D721Med (cell line): ENCODE measurements around the gene CLMN.

Experiments used
- DNase-seq: peaks from one replicate; pipeline ENCODE4 v3.0.0; 2011; ENCODE audit warnings: low spot score; ENCODE audit not compliant: insufficient read length
- FAIRE-seq: peaks from 2 replicates; lab custom pipeline; 2011; peaks lifted over from hg19 to GRCh38; lab: Jason Lieb, UNC
- TF ChIP-seq, protein P1 (sequence below): IDR thresholded peaks from 2 replicates; pipeline ENCODE4 v1.5.1; 2012; ENCODE audit warnings: mild to moderate bottlenecking, control low read depth; ENCODE audit not compliant: insufficient read depth; ENCODE audit errors: missing control alignments

CLMN gene

DNA sequence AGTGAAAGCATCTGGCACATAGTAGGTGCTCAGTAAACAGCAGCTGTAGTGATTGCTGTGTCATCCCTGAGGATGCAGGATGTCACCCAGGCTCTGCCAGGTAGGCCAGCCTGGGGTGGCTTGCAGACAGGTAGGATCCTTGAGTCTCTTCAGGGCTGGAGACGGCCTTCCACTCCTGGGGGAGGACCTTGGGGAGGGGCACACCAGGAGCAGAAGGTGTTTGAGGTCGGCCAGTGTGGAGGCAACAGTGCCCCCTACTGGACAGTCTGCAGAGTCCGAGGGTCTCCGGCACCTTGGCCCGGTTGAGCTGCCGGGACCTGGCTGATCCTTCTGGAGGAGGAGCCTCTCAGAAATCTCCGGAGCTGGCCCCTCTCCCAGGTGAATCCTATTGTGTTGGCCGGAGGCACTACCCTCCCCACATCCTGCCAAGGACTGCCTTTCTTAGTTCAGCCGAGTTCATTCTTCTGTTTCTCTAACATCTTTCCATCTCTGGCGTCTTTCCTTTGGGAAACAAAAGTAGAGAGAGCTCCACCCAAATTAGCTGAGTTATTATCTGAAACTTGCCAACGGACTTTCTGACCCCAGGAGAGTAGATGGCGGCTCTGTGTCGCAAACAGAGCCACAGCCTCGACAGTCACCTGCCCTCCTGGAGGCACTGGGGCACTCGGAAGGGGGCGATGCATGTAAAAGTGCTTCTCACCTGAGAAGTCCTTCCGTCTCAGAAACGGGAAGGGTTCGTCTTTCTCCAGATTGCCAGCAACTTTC is 41.8 kb upstream of the CLMN start:
- TF ChIP-seq, protein P1, sequence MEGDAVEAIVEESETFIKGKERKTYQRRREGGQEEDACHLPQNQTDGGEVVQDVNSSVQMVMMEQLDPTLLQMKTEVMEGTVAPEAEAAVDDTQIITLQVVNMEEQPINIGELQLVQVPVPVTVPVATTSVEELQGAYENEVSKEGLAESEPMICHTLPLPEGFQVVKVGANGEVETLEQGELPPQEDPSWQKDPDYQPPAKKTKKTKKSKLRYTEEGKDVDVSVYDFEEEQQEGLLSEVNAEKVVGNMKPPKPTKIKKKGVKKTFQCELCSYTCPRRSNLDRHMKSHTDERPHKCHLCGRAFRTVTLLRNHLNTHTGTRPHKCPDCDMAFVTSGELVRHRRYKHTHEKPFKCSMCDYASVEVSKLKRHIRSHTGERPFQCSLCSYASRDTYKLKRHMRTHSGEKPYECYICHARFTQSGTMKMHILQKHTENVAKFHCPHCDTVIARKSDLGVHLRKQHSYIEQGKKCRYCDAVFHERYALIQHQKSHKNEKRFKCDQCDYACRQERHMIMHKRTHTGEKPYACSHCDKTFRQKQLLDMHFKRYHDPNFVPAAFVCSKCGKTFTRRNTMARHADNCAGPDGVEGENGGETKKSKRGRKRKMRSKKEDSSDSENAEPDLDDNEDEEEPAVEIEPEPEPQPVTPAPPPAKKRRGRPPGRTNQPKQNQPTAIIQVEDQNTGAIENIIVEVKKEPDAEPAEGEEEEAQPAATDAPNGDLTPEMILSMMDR: peak; percentile 45
- DNase-seq (no peak), FAIRE-seq (no peak)

DNA sequence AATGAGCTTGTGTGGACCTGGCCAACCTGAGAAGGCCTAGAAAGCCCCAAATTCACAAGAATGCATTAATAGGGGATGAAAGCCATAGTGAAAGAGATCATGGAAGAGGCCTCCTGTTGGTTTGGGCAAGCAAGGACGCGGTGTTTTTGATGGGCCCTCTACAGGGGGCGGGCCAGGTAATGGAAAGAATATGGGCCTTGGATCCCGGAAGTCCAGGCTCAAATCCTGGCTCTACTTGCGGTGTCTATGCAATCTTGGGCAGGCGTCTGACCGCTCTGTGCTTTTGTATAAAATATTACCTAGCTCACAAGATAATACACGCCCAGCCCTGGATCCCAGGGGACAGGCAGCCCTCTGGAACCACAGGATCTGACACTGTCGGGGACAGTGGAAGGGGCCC is 41.1 kb upstream of the CLMN start:
- TF ChIP-seq, protein P1: no peak
- FAIRE-seq: no peak
- DNase-seq: no peak

GRCh38 chr14:95359994-95360826 is 40.5 kb upstream of the CLMN start:
- FAIRE-seq (no peak), DNase-seq (no peak)
- TF ChIP-seq, protein P1: no peak

- FAIRE-seq: no peak
- TF ChIP-seq, protein P1: no peak
- no peak for DNase-seq
Measured at GRCh38 chr14:95356245-95356869, 36.6 kb upstream of the CLMN start.

DNA sequence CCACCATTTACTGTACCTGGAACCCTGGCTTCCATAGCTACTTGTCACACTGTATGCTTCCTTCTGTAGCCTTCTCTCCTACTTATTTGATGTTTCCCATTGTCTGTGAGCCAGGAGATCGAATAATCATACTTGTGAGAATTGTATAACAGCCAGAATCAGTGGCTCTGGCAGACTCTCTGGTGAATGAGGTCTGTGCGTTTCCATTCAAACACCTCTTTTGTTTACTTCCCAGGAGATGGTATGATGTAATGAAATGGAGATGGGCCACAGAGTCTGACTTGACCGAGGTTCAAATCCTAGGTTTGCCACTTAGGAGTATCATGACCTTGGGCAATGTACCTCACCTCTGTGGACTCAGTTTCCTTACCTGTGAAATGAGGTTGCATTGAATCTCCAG is 35.7 kb upstream of the CLMN start:
- no peak for FAIRE-seq
- TF ChIP-seq, protein P1: no peak

DNA sequence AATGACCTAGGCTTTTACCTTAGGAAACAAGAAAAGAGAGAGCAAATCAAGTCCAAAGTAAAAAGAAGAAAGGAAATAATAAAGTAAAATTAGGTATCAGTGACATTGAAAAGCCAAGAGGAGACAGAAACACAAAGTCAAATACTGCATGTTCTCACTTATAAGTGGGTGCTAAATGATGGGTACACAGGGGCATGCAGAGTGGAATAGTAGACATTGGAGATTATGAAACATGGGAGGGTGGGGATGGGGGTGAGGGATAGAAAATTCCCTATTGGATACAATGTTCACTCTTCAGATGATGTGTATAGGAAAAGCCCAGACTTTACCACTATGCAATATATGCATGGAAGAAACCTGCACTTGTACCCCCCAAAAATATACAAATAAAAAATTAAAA is 35.1 kb upstream of the CLMN start:
- TF ChIP-seq, protein P1: no peak
- no peak for DNase-seq
- FAIRE-seq: no peak

More for the DNA sequence above, 35.7 kb upstream of the CLMN start:
- DNase-seq: no peak
